ENCODE results near the gene MC1R.

MC1R gene

DNA sequence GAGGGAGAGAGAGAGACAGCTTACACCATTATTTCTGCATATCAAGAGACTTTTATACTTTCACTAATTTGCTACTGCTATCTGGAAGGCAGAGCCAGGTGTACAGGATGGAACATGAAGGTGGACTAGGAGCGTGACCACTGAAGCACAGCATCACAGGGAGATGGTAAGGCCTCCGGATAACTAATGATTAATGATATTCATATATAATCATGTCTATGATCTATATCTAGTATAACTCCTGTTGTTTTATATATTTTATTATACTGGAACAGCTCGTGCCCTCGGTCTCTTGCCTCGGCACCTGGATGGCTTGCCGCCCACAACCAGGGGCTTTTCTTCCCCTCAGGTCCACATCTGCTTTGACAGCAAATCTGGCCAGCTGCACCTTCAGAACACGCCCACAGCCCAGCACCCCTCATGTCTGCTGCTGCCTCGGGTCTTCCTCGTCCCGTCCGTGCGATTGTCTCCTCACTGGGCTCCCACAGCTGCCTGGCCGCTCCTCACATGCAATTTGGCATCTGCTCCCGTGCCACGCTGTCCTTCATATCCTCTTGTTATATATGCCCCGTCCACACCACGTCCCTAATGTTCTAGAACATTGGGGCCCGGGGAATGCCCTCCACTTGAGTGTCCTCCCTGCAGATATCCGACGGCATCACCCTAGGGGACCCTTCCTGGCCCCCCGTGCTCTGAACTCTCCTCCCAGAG lies 19.7 kb downstream of the MC1R start:
- Histone ChIP-seq H3K9ac (ENCODE audit: low read depth, low read length) (no peak overlapping the region), H4K20me1 (ENCODE audit: insufficient read depth, low read length) (peaks cover 9% of the 10 kb centered on the region), H2AFZ (ENCODE audit: low read depth, low read length) (no peak overlapping the region), H3K79me2 (ENCODE audit: insufficient read depth, low read length) (no peaks in the 10 kb centered on the region), H3K9me3 (ENCODE audit: insufficient read depth, low read length, severe bottlenecking) (no peaks in the 10 kb centered on the region), H3K4me3 (ENCODE audit: low read depth in 1 of 2, low read length in 2 of 2) (no peak overlapping the region), H3K27ac (ENCODE audit: low read length) (no peak overlapping the region), H3K36me3 (ENCODE audit: insufficient read depth, low read length) (no peaks in the 10 kb centered on the region), H3K4me1 (ENCODE audit: insufficient read depth, low read length) (no peaks in the 10 kb centered on the region), H3K27me3 (ENCODE audit: insufficient read depth, low read length, poor library complexity) (peaks cover 4% of the 10 kb centered on the region), H3K4me2 (ENCODE audit: insufficient read depth, low read length) (no peak overlapping the region)
- TF ChIP-seq EZH2 (IDR thresholded peaks at IDR 0.05; ENCODE audit: borderline replicate concordance, low read depth, low read length, severe bottlenecking): no peak
- TF ChIP-seq, protein P1, sequence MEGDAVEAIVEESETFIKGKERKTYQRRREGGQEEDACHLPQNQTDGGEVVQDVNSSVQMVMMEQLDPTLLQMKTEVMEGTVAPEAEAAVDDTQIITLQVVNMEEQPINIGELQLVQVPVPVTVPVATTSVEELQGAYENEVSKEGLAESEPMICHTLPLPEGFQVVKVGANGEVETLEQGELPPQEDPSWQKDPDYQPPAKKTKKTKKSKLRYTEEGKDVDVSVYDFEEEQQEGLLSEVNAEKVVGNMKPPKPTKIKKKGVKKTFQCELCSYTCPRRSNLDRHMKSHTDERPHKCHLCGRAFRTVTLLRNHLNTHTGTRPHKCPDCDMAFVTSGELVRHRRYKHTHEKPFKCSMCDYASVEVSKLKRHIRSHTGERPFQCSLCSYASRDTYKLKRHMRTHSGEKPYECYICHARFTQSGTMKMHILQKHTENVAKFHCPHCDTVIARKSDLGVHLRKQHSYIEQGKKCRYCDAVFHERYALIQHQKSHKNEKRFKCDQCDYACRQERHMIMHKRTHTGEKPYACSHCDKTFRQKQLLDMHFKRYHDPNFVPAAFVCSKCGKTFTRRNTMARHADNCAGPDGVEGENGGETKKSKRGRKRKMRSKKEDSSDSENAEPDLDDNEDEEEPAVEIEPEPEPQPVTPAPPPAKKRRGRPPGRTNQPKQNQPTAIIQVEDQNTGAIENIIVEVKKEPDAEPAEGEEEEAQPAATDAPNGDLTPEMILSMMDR (IDR thresholded peaks at IDR 0.05; ENCODE audit: borderline replicate concordance, extremely low read depth, low read length, poor library complexity, severe bottlenecking): no peak
- DNase-seq (no peak), ATAC-seq (ENCODE audit: insufficient read depth, low read depth) (no peak)

DNA sequence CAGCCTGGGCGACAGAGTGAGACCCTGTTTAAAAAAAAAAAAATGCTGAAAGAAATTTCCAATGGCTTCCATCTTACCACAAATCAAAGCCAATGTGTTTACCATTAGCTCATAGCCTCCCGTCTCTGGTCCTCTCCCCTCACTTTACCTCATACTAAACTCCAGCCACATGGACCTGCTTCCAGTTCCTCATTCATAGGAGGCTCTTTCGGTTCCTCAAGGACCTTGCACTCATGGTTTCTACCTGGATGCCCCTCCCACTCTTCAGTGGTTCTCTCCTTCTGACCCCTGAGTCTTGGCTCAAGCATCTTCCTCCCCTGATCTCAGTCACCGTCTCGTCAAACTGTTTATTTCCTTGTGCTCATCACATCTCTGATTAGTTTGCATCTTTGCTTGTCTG lies 26.1 kb downstream of the MC1R start:
- no peaks in the 10 kb centered on the region for H3K79me2 ChIP-seq (ENCODE audit: insufficient read depth, low read length)
- DNase-seq (no peak), ATAC-seq (ENCODE audit: insufficient read depth, low read depth) (no peak)
- H3K9me3 ChIP-seq (ENCODE audit: insufficient read depth, low read length, severe bottlenecking): no peaks in the 10 kb centered on the region
- H3K4me3 ChIP-seq (ENCODE audit: low read depth in 1 of 2, low read length in 2 of 2): no peak overlapping the region
- no peak overlapping the region for H3K4me2 ChIP-seq (ENCODE audit: insufficient read depth, low read length)
- H3K9ac ChIP-seq (ENCODE audit: low read depth, low read length): no peak overlapping the region
- no peak overlapping the region for H2AFZ ChIP-seq (ENCODE audit: low read depth, low read length)
- H3K36me3 ChIP-seq (ENCODE audit: insufficient read depth, low read length): no peaks in the 10 kb centered on the region
- no peaks in the 10 kb centered on the region; the same call in 1 of the 2 replicates for H4K20me1 ChIP-seq (ENCODE audit: insufficient read depth, low read length)
- H3K4me1 ChIP-seq (ENCODE audit: insufficient read depth, low read length): peaks cover 14% of the 10 kb centered on the region
- no peak overlapping the region for H3K27ac ChIP-seq (ENCODE audit: low read length)
- no peak for TF ChIP-seq EZH2 (IDR thresholded peaks at IDR 0.05; ENCODE audit: borderline replicate concordance, low read depth, low read length, severe bottlenecking)
- TF ChIP-seq, protein P1 (IDR thresholded peaks at IDR 0.05; ENCODE audit: borderline replicate concordance, extremely low read depth, low read length, poor library complexity, severe bottlenecking): no peak
- H3K27me3 ChIP-seq (ENCODE audit: insufficient read depth, low read length, poor library complexity): peaks cover 5% of the 10 kb centered on the region

DNA sequence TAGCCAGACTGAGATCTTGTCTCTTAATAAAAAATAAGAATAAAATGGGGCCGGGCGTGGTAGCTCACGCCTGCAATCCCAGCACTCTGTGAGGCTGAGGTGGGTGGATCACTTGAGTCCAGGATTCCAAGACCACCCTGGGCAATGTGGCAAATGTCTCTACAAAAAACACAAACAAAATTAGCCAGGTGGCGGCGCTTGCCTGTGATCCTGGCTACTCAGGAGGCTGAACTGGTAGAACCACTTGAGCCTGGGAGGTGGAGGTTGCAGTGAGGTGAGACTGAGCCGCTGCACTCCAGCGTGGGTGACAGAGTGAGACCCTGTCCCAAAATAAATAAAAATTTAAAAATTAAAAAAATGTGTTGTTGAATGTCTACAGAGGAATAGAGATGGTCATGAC lies 27.0 kb downstream of the MC1R start:
- Histone ChIP-seq H3K9me3 (ENCODE audit: insufficient read depth, low read length, severe bottlenecking) (no peaks in the 10 kb centered on the region), H4K20me1 (ENCODE audit: insufficient read depth, low read length) (no peaks in the 10 kb centered on the region; the same call in 1 of the 2 replicates), H3K79me2 (ENCODE audit: insufficient read depth, low read length) (no peaks in the 10 kb centered on the region), H3K36me3 (ENCODE audit: insufficient read depth, low read length) (no peaks in the 10 kb centered on the region), H3K9ac (ENCODE audit: low read depth, low read length) (no peak overlapping the region), H3K4me3 (ENCODE audit: low read depth in 1 of 2, low read length in 2 of 2) (no peak overlapping the region), H3K4me2 (ENCODE audit: insufficient read depth, low read length) (no peak overlapping the region), H2AFZ (ENCODE audit: low read depth, low read length) (no peak overlapping the region), H3K4me1 (ENCODE audit: insufficient read depth, low read length) (peaks cover 15% of the 10 kb centered on the region), H3K27me3 (ENCODE audit: insufficient read depth, low read length, poor library complexity) (peaks cover 5% of the 10 kb centered on the region), H3K27ac (ENCODE audit: low read length) (no peak overlapping the region)
- ATAC-seq (ENCODE audit: insufficient read depth, low read depth) (no peak), DNase-seq (no peak)
- no peak for TF ChIP-seq EZH2 (IDR thresholded peaks at IDR 0.05; ENCODE audit: borderline replicate concordance, low read depth, low read length, severe bottlenecking)
- TF ChIP-seq, protein P1 (IDR thresholded peaks at IDR 0.05; ENCODE audit: borderline replicate concordance, extremely low read depth, low read length, poor library complexity, severe bottlenecking): no peak

All from DND-41 (cell line).